ENCODE data around the gene CERS6.
A peak's percentile ranks its signal among the peaks of the same experiment; 100 is the strongest.

Gene CERS6

GRCh38 chr2:168611896-168612650, 156.0 kb downstream of the CERS6 start:
- TF ChIP-seq CTCF (conservative IDR thresholded peaks at IDR 0.05; ENCODE audit: low read depth, low read length): no peak
- H3K4me3 ChIP-seq (ENCODE audit: low read depth, low read length): no peak overlapping the region

GRCh38 chr2:168612719-168613118, 156.6 kb downstream of the CERS6 start:
- TF ChIP-seq CTCF (conservative IDR thresholded peaks at IDR 0.05; ENCODE audit: low read depth, low read length): no peak
- no peak overlapping the region for H3K4me3 ChIP-seq (ENCODE audit: low read depth, low read length)
- DNase-seq (ENCODE audit: low read depth): no peak

More at GRCh38 chr2:168611896-168612650, 156.0 kb downstream of the CERS6 start:
- DNase-seq (ENCODE audit: low read depth): peak; percentile 30

GRCh38 chr2:168613551-168613950, 157.5 kb downstream of the CERS6 start:
- no peak overlapping the region for H3K4me3 ChIP-seq (ENCODE audit: low read depth, low read length)
- DNase-seq (ENCODE audit: low read depth): no peak

GRCh38 chr2:168614172-168615018, 158.3 kb downstream of the CERS6 start:
- peak; percentile 34 for TF ChIP-seq CTCF (conservative IDR thresholded peaks at IDR 0.05; ENCODE audit: low read depth, low read length)
- no peak for DNase-seq (ENCODE audit: low read depth)
- no peak overlapping the region for H3K4me3 ChIP-seq (ENCODE audit: low read depth, low read length)

More at GRCh38 chr2:168613551-168613950, 157.5 kb downstream of the CERS6 start:
- no peak for TF ChIP-seq CTCF (conservative IDR thresholded peaks at IDR 0.05; ENCODE audit: low read depth, low read length)

- DNase-seq (ENCODE audit: low read depth): no peak
- no peak for TF ChIP-seq CTCF (conservative IDR thresholded peaks at IDR 0.05; ENCODE audit: low read depth, low read length)
- no peak overlapping the region for H3K4me3 ChIP-seq (ENCODE audit: low read depth, low read length)
Observed at GRCh38 chr2:168620554-168620953, 164.5 kb downstream of the CERS6 start.

- no peak for TF ChIP-seq CTCF (conservative IDR thresholded peaks at IDR 0.05; ENCODE audit: low read depth, low read length)
- DNase-seq (ENCODE audit: low read depth): no peak
- H3K4me3 ChIP-seq (ENCODE audit: low read depth, low read length): no peak overlapping the region
Observed at GRCh38 chr2:168622559-168622958, 166.5 kb downstream of the CERS6 start.

Measured in choroid plexus epithelial cell (primary cell).